K562 (cell line): ENCODE measurements around the gene SLC9A2. TPM values are rescaled to one million over a fixed set of nuclear protein-coding genes. Genes with fewer than 3 reads are reported as not detected.

Experiments
- ATAC-seq: fragments of 200-7000 bp; cut with Tn5 transposase; 3 replicates; pipeline ENCODE4 v1.9.1; 2020; ENCODE audit warnings: moderate library complexity
- BruUV-seq: library from RNA; stranded (reverse); fragments of 400-500 nt; replicated peaks from 2 replicates; lab custom pipeline; 2021; lab: Mats Ljungman, UMichigan
- CTCF ChIA-PET: fragments of 300-600 bp; formaldehyde crosslinking; extraction: SDS; loops from one replicate; lab custom pipeline; 2021; ENCODE audit warnings: low intra/inter-chr PET ratio; lab: Yijun Ruan, JAX
- POLR2A ChIA-PET: fragments of 300-600, 350-650 bp; sonication (Branson Sonifier 250); formaldehyde crosslinking; extraction: SDS; loops from one replicate; lab custom pipeline; 2021; ENCODE audit warnings: antibody characterized with exemption, inconsistent platforms; lab: Yijun Ruan, JAX
- DNase-seq, 4 experiments: peaks; one replicate each; pipeline versions ENCODE4 v3.0.0 to v3.0.0-alpha.2; 2011 to 2018; ENCODE audit warnings: low spot score in 3 of 4, mixed read lengths in 3 of 4; ENCODE audit errors: extremely low read depth in 1 of 4
- FAIRE-seq: peaks from 2 replicates; lab custom pipeline; 2011; peaks lifted over from hg19 to GRCh38; lab: Jason Lieb, UNC
- H2AFZ ChIP-seq: 2 replicates; pipeline ENCODE4 v1.6.0; 2011; ENCODE audit warnings: low read depth, low read length, control low read depth, inconsistent platforms
- H3K27ac ChIP-seq: fragments of 200-600 bp; 3 replicates; pipeline ENCODE4 v1.8.0; 2011; ENCODE audit warnings: low read depth, mild to moderate bottlenecking, control low read depth, inconsistent platforms, low read length, moderate library complexity, mixed read lengths; ENCODE audit errors: extremely low read depth
- H3K27me3 ChIP-seq, 2 experiments: fragments of 300-600 bp in 1 of 2; 2 replicates in 1 of 2; 3 replicates in 1 of 2; pipeline versions ENCODE4 v1.6.0 to v1.8.0; 2011; ENCODE audit warnings: inconsistent platforms in 2 of 2, low read length in 2 of 2, mild to moderate bottlenecking in 1 of 2, mixed read lengths in 1 of 2, moderate library complexity in 1 of 2; ENCODE audit not compliant: control insufficient read depth in 2 of 2, insufficient read depth in 2 of 2
- H3K36me3 ChIP-seq: fragments of 300-600 bp; 3 replicates; pipeline ENCODE4 v1.8.0; 2011; ENCODE audit warnings: mild to moderate bottlenecking, low read length, inconsistent platforms; ENCODE audit not compliant: control insufficient read depth, insufficient read depth
- H3K4me1 ChIP-seq, 2 experiments: fragments of 200-600 bp in 1 of 2; replicated peaks in 1 of 2; 2 replicates in 1 of 2; 3 replicates in 1 of 2; pipeline versions ENCODE4 v1.5.1 to v1.8.0; 2011; ENCODE audit warnings: inconsistent platforms in 2 of 2, low read length in 2 of 2, mild to moderate bottlenecking in 1 of 2, mixed read lengths in 1 of 2, moderate library complexity in 1 of 2; ENCODE audit not compliant: control insufficient read depth in 2 of 2, insufficient read depth in 2 of 2
- H3K4me2 ChIP-seq: 2 replicates; pipeline ENCODE4 v1.6.1; 2011; ENCODE audit warnings: low read length, control low read depth, inconsistent platforms, mixed read lengths; ENCODE audit not compliant: insufficient read depth
- H3K4me3 ChIP-seq: fragments of 200-600 bp; sonication (generic), shearing (Covaris generic); 2 replicates; pipeline ENCODE4 v1.5.1; 2016; ENCODE audit warnings: control low read depth, inconsistent platforms
- H3K79me2 ChIP-seq: fragments of 200-600 bp; 3 replicates; pipeline ENCODE4 v1.8.0; 2011; ENCODE audit warnings: low read length, inconsistent platforms; ENCODE audit not compliant: control insufficient read depth, insufficient read depth
- H3K9ac ChIP-seq, 2 experiments: 2 replicates each; pipeline versions ENCODE4 v1.6.0 to v1.6.1; 2011; ENCODE audit warnings: low read depth in 2 of 2, low read length in 2 of 2, control low read depth in 1 of 2, inconsistent platforms in 1 of 2, mild to moderate bottlenecking in 1 of 2, mixed read lengths in 1 of 2; ENCODE audit not compliant: insufficient read depth in 1 of 2
- H3K9me1 ChIP-seq: one replicate; pipeline ENCODE4 v1.6.0; 2011; ENCODE audit warnings: inconsistent platforms, mild to moderate bottlenecking, low read length, moderate library complexity; ENCODE audit not compliant: control insufficient read depth, insufficient read depth
- H3K9me3 ChIP-seq: replicated peaks from 2 replicates; pipeline ENCODE4 v1.5.1; 2011; ENCODE audit warnings: low read depth, low read length, inconsistent platforms; ENCODE audit not compliant: control insufficient read depth, insufficient read depth
- H4K20me1 ChIP-seq: replicated peaks from 2 replicates; pipeline ENCODE4 v1.6.1; 2011; ENCODE audit warnings: low read length, inconsistent platforms, mixed read lengths; ENCODE audit not compliant: control insufficient read depth, insufficient read depth
- BCL6 ChIP-seq: fragments of 250-450 bp; sonication (Bioruptor Pico); IDR thresholded peaks from 2 replicates; pipeline ENCODE4 v1.4.0; 2020
- FOXK2 ChIP-seq, 2 experiments: fragments of 450-650 bp; IDR thresholded peaks in 1 of 2; conservative IDR thresholded peaks in 1 of 2; 2 replicates each; pipeline ENCODE4 v1.6.1; 2016; ENCODE audit warnings: low read depth in 2 of 2, mild to moderate bottlenecking in 1 of 2
- HOXB6 ChIP-seq: fragments of 250-450 bp; sonication (Bioruptor Pico); IDR thresholded peaks from 2 replicates; pipeline ENCODE4 v1.5.1; 2022; ENCODE audit warnings: mild to moderate bottlenecking, borderline replicate concordance
- KHSRP ChIP-seq: fragments of 450-650 bp; IDR thresholded peaks from 2 replicates; pipeline ENCODE4 v1.6.1; 2017
- MYC ChIP-seq, 2 experiments: fragments of 250-450 bp in 1 of 2; sonication (Bioruptor Pico) in 1 of 2; IDR thresholded peaks; 2 replicates each; pipeline versions ENCODE4 v1.5.1 to v1.6.1; 2012 to 2021; ENCODE audit warnings: low read depth in 2 of 2, borderline replicate concordance in 1 of 2, improper control_type of control experiment in 1 of 2, low read length in 1 of 2, mild to moderate bottlenecking in 1 of 2, moderate library complexity in 1 of 2
- NCOA2 ChIP-seq, 2 experiments: fragments of 450-650 bp; IDR thresholded peaks; 2 replicates each; pipeline ENCODE4 v1.6.1; 2018; ENCODE audit warnings: mild to moderate bottlenecking in 2 of 2, moderate library complexity in 1 of 2; ENCODE audit not compliant: partially characterized antibody in 2 of 2
- NR3C1 ChIP-seq: sonication (generic); formaldehyde crosslinking; IDR thresholded peaks from 2 replicates; pipeline ENCODE4 v1.8.1; 2022; ENCODE audit warnings: missing genetic modification reagents
- PCBP1 ChIP-seq: fragments of 200-400 bp; formaldehyde crosslinking; IDR thresholded peaks from 2 replicates; pipeline ENCODE4 v1.6.1; 2018; ENCODE audit warnings: mild to moderate bottlenecking, low read depth, low read length; ENCODE audit not compliant: poor library complexity, severe bottlenecking
- THAP12 ChIP-seq: fragments of 250-450 bp; sonication (Bioruptor Pico); IDR thresholded peaks from 2 replicates; pipeline ENCODE4 v1.9.0; 2021; ENCODE audit warnings: mild to moderate bottlenecking, inconsistent platforms
- ZNF561 ChIP-seq: fragments of 450-650 bp; formaldehyde crosslinking; conservative IDR thresholded peaks from 2 replicates; pipeline ENCODE4 v1.4.0; 2020; ENCODE audit warnings: mild to moderate bottlenecking, moderate library complexity
- WGBS: fragments of 100-300 bp; shearing (Covaris generic); methylation state at CpG from one replicate; pipeline ENCODE4 v1.1.6; 2016; ENCODE audit warnings: low coverage, mixed read lengths; ENCODE audit not compliant: insufficient coverage; ENCODE audit errors: missing lambda C conversion rate; 5-methylcytosine and 5-hydroxymethylcytosine counted together
- in situ Hi-C: fragments of 300-500 bp; cut with MboI; formaldehyde crosslinking; loops from 4 replicates; pipeline ENCODE4 v1.15.0; 2018; ENCODE audit warnings: inconsistent platforms, mixed read lengths
- intact Hi-C: fragments of 100-400 bp; cut with micrococcal nuclease; formaldehyde crosslinking; loops from 2 replicates; pipeline ENCODE4 v1.14.2; 2022
- polyA plus RNA-seq, 8 experiments: library from polyadenylated mRNA; depleted of rRNA in 4 of 8; stranded (reverse) in 5 of 8; unstranded in 3 of 8; fragments of >200 nt; fragmentation: Nextera tagmentation in 2 of 8; fragmentation: Illumina TruSeq in 1 of 8; extraction: Ambion mirVana in 2 of 8; extraction: Trizol in 1 of 8; gene quantifications; 2 replicates each; pipeline versions ENCODE4 v1.2.1 to v1.2.3, GENCODE V29; 2011 to 2014; ENCODE audit warnings: inconsistent platforms in 1 of 8, missing spikeins in 1 of 8
- total RNA-seq, 7 experiments: library from RNA; depleted of rRNA in 6 of 7; stranded (reverse); fragments of >200 nt in 6 of 7; fragmentation: Illumina TruSeq in 2 of 7; extraction: Trizol in 2 of 7; gene quantifications; 2 replicates each; pipeline versions ENCODE4 v1.2.1 to v1.2.3, GENCODE V29; 2011 to 2021; ENCODE audit warnings: low replicate concordance in 1 of 7
- TF ChIP-seq, protein P1 (sequence below): fragments of 250-450 bp; sonication (Bioruptor Pico); IDR thresholded peaks from 2 replicates; pipeline ENCODE4 v1.5.0; 2021
- TF ChIP-seq, protein P2 (sequence below): fragments of 450-650 bp; IDR thresholded peaks from 2 replicates; pipeline ENCODE4 v1.6.1; 2016; ENCODE audit warnings: low read depth, mild to moderate bottlenecking, moderate library complexity
- TF ChIP-seq, protein P3 (sequence below), 2 experiments: fragments of 450-650 bp; IDR thresholded peaks; 2 replicates each; pipeline ENCODE4 v1.6.1; 2018; ENCODE audit warnings: mild to moderate bottlenecking in 2 of 2, low read depth in 1 of 2; ENCODE audit not compliant: partially characterized antibody in 2 of 2

SLC9A2 gene
- total and polyA plus RNA-seq, 9 of the 15 experiments (the other 6 are each of a cell fraction or from before 2014, with no cell fraction given): 0.45 to 3.3 (median 1.6) TPM

DNA sequence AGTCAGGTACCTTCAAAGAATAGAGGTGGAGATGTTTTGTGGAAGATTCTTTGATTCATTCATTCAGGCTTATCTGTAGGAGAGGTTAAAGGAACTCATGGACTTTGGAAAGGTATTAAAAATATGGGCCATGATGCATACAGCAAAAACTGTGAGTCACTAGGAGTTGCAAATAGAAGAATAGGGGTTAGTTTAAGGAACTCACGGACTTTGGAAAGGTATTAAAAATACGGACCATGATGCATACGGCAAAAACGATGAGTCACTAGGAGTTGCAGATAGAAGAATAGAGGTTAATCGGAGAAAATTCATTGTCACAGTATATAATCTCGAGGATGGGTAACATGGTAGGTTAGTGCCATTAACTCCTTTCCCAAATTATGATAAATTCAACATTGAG lies 41.2 kb downstream of the SLC9A2 start (continued):
- TF ChIP-seq, protein P1, sequence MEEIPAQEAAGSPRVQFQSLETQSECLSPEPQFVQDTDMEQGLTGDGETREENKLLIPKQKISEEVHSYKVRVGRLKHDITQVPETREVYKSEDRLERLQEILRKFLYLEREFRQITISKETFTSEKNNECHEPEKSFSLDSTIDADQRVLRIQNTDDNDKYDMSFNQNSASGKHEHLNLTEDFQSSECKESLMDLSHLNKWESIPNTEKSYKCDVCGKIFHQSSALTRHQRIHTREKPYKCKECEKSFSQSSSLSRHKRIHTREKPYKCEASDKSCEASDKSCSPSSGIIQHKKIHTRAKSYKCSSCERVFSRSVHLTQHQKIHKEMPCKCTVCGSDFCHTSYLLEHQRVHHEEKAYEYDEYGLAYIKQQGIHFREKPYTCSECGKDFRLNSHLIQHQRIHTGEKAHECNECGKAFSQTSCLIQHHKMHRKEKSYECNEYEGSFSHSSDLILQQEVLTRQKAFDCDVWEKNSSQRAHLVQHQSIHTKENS: no peak
- no peak for TF ChIP-seq FOXK2 (conservative IDR thresholded peaks at IDR 0.05 in 1 of 2, IDR thresholded peaks at IDR 0.05 in 1 of 2; ENCODE audit: low read depth in 2 of 2)
- TF ChIP-seq MYC (IDR thresholded peaks at IDR 0.05; ENCODE audit: low read depth, low read length): no peak
- no peak for TF ChIP-seq MYC (CRISPR knock-in tag; IDR thresholded peaks at IDR 0.05; ENCODE audit: borderline replicate concordance, low read depth)
- no peak for TF ChIP-seq HOXB6 (CRISPR knock-in tag)
- no peak for TF ChIP-seq BCL6
- no peak for TF ChIP-seq ZNF561
- no peak for TF ChIP-seq NR3C1 (CRISPR knock-in tag)
- TF ChIP-seq NCOA2 (IDR thresholded peaks at IDR 0.05; ENCODE audit: partially characterized antibody in 2 of 2): no peak
- TF ChIP-seq, protein P2, sequence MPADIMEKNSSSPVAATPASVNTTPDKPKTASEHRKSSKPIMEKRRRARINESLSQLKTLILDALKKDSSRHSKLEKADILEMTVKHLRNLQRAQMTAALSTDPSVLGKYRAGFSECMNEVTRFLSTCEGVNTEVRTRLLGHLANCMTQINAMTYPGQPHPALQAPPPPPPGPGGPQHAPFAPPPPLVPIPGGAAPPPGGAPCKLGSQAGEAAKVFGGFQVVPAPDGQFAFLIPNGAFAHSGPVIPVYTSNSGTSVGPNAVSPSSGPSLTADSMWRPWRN: no peak

DNA sequence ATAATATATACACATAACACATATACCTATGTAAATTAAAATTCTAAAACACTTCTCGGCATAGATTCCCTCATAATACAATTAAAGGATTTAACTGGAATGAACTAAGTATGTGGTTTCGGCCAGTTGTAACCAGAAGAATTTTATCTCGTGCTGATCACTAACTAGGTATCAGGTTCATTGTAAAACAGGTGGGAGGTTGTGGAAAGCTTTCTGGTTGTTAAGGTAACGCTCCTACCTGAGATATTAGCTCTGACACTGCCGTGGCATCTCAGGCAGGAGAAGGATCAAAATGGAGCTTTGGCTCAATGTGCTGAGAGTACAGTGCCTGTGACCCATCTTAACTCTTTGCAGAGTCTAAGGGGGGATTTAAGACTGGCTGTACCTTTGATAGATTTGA lies 42.5 kb downstream of the SLC9A2 start:
- H3K36me3 ChIP-seq: no peaks in the 10 kb centered on the region; the same call in 1 of the 3 replicates
- peaks cover 5 to 35% of the 10 kb centered on the region in 2 experiments; a peak in 4 of 5 replicates for H3K4me1 ChIP-seq
- H3K27ac ChIP-seq: no peak overlapping the region
- no peak overlapping the region for H3K4me2 ChIP-seq
- POLR2A ChIA-PET: no interaction called here
- 73% methylated on average over 5 of the region's 5 CpGs for WGBS
- FAIRE-seq: no peak
- no peak for ATAC-seq
- H3K9ac ChIP-seq: no peak overlapping the region
- no peaks in the 10 kb centered on the region for H3K9me1 ChIP-seq
- no peaks in the 10 kb centered on the region for H3K9me3 ChIP-seq
- no peak overlapping the region for H3K4me3 ChIP-seq
- CTCF ChIA-PET: no interaction called here
- H4K20me1 ChIP-seq: no peaks in the 10 kb centered on the region
- H2AFZ ChIP-seq: no peak overlapping the region
- no TSS peak for BruUV-seq
- no peaks in the 10 kb centered on the region for H3K79me2 ChIP-seq
- no peak for DNase-seq
- in situ Hi-C loops: no loop called here
- intact Hi-C loops: loop anchor here (2.0 kb wide), 1 partner anchor 27 kb away; no protein-coding TSS in a partner anchor
- no peaks in the 10 kb centered on the region for H3K27me3 ChIP-seq
- TF ChIP-seq, protein P3, sequence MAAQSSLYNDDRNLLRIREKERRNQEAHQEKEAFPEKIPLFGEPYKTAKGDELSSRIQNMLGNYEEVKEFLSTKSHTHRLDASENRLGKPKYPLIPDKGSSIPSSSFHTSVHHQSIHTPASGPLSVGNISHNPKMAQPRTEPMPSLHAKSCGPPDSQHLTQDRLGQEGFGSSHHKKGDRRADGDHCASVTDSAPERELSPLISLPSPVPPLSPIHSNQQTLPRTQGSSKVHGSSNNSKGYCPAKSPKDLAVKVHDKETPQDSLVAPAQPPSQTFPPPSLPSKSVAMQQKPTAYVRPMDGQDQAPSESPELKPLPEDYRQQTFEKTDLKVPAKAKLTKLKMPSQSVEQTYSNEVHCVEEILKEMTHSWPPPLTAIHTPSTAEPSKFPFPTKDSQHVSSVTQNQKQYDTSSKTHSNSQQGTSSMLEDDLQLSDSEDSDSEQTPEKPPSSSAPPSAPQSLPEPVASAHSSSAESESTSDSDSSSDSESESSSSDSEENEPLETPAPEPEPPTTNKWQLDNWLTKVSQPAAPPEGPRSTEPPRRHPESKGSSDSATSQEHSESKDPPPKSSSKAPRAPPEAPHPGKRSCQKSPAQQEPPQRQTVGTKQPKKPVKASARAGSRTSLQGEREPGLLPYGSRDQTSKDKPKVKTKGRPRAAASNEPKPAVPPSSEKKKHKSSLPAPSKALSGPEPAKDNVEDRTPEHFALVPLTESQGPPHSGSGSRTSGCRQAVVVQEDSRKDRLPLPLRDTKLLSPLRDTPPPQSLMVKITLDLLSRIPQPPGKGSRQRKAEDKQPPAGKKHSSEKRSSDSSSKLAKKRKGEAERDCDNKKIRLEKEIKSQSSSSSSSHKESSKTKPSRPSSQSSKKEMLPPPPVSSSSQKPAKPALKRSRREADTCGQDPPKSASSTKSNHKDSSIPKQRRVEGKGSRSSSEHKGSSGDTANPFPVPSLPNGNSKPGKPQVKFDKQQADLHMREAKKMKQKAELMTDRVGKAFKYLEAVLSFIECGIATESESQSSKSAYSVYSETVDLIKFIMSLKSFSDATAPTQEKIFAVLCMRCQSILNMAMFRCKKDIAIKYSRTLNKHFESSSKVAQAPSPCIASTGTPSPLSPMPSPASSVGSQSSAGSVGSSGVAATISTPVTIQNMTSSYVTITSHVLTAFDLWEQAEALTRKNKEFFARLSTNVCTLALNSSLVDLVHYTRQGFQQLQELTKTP (IDR thresholded peaks at IDR 0.05; ENCODE audit: low read depth in 1 of 2, partially characterized antibody in 2 of 2): no peak
- TF ChIP-seq KHSRP (no peak), PCBP1 (no peak), THAP12 (no peak)
